Measurements from ENCODE around the gene KCNQ1.

GRCh38 chr11:2435288-2436012 is 9.4 kb upstream of the KCNQ1 start:
- no peak for TF ChIP-seq POLR2A (IDR thresholded peaks at IDR 0.05; ENCODE audit: low read length)
- TF ChIP-seq GATA1 (IDR thresholded peaks at IDR 0.05; ENCODE audit: low read depth, low read length) = no peak
